ENCODE data around the gene SERF2.
"Not testable (repeated sequence)": the region's sequence is repeated elsewhere in the genome, so short reads cannot be mapped to it uniquely, and the experiment has no call there.

The SERF2 gene

DNA sequence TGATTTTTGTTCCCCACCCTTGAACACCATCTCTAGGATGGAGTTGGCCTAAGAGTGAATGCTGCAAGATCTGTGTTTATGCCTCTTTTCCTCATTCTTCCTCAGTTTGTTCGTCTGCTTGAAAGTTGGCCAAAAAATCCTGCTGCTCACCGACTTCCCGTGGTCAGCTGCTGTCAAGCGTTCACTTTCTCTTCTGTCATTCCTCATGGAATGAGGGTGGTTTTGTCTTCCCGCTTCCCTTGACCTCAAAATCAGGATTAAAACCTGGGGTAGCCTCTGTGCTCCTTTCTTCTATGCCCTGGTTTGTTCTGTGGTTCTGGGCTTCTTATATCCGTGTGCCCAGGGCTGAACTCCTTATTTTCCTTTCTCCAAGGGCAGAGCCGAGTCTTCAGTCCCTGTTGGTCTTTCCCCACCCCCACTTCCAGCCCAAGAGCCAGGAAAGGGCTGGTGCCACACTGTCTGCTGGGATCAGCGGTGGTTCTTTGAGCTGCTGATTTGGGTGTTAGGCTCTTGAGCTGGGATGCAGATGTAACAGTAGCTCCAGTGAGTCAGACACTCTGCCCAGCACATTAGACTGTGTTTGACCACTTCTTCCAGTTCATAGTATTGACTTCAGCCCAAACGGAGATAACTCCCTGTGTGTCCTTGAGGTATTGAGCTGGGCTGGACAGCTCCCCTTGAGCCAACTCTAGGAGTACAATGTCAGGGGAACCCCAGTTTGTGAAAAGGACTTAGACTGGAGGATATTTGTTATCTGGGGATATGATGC lies 2.3 kb downstream of the SERF2 start:
- peak; percentile 32 for DNase-seq

DNA sequence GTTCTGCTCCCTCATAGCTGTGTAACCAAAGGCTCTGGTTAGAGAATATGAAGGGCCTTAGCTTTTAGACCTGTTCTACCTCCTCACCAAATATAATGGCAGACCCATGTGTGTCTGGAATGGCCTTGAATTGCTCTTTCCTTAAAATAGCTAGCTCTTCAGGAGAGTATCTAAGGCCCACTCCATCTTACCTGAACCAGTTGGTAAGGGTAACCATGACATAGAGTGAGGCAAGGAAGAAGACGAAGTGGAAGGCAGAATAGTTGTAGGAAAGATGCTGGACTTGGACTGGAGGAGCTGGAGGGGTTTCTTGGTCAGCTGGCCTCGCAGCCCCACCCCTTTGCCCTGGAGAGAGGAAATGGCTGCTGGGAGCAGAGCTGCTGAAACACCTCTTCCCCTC lies 3.1 kb downstream of the SERF2 start:
- DNase-seq: no peak

DNA sequence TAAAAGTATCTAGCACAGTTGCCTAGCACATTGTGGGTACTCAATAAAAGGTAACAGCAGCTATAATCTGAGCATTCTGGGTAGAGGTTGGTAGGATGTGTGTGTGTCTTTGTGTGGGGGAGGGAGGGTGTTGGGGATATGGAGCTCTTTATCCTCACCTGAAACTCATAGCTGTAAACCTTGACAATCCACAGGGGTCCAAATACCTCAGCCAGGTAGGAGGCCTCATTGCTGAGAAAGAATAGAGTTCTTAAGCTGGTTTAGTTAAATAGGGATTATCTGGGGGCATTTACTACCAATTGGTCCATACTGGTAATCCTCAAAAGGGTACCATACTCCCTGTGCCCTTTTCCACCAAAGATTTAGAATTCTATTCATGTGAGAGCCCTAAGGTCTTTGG lies 3.9 kb downstream of the SERF2 start:
- DNase-seq: peak; percentile 52

DNA sequence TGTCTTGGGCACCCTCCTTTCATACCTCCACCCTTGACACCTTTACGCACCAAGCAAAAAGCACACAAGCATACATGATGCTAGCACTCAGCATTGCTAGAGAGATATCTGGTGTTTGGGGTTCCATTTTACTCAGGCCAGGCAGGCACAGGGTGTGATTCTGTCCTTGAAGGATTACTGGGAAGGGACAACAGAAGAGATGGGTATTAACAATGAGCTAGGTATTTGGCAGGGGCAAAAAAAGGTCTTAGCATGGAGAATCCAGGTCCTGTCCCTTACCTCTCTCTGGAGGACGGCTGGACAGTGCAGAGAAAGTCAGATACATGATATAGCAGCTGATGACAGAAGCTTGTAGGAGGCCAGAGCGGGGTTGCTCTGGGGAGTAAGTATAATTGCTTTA lies 4.4 kb downstream of the SERF2 start:
- no peak for DNase-seq

DNA sequence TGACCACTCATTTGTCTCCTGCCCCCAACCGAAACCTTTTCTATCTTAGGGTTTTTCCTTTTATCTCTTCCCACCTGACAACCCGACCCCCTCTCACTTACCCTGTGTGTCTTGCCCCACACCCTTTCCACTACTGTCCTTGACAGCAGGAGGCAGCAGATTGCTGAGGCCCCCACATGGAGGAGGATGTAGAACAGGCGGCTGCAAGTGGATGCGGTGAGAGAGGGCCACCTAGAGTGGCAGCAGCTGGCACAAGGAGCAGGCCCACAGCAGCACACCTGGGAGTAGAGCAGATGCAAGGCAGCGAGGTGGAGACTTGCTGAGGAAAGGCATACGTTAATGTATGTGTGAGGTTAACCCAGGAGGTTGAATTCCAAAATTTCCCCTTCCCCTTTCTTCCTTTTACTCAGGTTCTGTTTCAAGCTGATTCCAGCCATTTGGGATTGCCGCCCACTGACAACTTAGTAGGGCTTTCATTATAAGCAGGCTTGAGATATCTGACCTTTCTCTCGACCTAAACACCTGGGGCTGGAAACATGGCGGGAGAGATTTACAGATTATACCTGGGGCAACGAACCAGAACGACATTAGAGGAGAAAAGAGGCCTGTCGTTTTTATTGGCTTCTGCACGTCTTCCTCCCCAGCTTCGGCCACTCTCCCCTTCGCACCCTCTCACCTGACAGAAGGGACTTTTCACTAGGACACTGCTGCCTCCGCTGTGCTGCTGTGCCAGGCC lies 7.3 kb downstream of the SERF2 start:
- peak; percentile 88 for DNase-seq

DNA sequence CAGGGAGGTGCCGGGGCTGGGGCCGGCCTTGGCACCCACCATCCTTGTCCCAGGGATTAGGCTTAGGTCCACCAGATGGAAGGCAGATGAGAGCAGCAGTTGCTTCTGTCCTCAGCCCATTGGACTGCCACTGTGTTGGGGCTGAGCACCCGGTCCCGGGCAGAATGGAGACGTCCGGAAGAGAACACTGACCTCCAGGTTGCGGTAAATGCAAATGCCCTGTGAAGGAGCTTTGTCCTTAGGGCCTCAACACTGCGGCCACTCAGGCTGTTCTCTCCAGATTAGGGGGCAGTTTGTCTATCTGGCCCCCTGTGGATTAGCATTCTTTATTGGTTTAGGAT lies 7.8 kb downstream of the SERF2 start, which contains the start of gene SERINC4:
TSS of gene SERINC4 (minus strand) at position 276 of the 341 bp plus-strand sequence. CDS start at position 42, 234 bp downstream.
- DNase-seq: peak; percentile 97

DNA sequence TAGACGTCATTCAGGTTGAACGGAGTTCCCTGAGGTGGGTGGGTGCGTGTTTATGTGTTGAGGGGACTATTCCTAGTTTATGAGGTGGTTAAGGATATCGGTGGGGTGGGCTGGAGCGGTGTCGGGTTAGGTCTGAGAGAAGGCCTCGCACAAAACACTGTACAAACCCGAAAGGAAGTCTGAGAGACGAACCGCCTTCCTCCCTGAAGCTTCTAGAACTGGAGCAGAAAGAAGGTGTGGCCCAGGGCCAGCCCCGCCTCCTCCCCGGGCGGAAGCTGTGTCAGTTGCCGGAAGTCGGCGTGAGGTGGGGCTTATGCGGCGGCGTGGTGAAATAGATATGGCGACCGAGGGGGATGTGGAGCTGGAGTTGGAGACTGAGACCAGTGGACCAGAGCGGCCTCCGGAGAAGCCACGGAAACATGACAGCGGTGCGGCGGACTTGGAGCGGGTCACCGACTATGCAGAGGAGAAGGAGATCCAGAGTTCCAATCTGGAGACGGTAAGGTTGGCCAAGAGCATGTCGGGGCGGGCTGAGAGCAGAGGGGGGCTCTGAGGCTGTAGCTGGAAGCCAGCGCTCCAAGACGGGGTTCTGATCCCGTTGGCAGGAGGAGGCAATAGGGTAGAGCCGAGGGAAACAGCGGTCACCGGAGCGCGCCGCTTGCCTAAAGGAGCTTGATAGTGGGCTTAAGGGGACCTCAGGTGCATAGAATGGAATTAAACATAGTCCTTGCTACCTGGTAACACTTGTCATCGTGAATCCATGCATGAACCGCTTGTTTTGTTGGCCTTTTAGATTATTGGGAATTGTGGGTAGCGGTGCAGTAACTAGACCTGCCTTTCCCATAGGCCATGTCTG lies 8.4 kb downstream of the SERF2 start, which contains the start of gene HYPK:
TSS of gene HYPK (plus strand) at position 314 of the 856 bp plus-strand sequence. CDS start at position 338, 24 bp downstream.
- peak; percentile 97 for DNase-seq

DNA sequence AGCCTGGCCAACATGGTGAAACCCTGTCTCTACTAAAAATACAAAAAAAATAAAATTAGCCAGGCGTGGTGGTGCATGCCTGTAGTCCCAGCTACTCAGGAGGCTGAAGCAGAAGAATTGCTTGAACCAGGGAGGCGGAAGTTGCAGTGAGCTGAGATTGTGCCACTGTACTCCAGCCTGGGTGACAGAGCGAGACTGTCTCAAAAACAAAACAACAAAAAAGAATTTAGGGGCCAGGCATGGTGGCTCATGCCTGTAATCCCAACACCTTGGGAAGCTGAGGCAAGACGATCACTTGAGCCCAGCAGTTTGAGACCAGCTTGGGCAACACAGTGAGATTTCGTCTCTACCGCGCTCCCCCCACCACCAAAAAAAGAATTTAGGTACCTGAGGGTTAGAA lies 10.6 kb downstream of the SERF2 start:
- DNase-seq: not testable (repeated sequence)

DNA sequence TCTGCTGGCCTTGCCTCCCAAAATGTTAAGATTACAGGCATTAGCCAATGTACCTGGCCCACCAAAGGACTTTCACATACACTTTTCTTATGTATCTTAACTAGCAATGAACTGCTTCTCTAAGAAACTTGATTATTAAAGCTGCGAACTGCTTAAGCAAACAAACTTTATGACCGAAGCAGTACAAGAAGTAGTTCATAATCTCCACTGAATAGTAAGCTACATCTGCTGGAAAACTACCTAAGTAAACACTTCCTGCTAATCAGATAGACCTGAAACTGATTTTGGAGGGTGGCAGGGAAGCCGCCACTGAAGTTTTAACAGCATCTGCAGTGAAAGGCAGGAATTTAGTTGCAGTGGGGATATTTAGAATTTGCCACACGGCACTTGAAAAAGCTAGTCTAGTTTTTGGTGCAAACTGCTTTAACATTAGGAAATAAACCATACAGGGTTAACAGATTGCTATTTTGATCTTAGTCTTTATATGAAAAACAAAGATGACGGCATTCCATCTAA lies 16.4 kb downstream of the SERF2 start:
- no peak for DNase-seq

DNA sequence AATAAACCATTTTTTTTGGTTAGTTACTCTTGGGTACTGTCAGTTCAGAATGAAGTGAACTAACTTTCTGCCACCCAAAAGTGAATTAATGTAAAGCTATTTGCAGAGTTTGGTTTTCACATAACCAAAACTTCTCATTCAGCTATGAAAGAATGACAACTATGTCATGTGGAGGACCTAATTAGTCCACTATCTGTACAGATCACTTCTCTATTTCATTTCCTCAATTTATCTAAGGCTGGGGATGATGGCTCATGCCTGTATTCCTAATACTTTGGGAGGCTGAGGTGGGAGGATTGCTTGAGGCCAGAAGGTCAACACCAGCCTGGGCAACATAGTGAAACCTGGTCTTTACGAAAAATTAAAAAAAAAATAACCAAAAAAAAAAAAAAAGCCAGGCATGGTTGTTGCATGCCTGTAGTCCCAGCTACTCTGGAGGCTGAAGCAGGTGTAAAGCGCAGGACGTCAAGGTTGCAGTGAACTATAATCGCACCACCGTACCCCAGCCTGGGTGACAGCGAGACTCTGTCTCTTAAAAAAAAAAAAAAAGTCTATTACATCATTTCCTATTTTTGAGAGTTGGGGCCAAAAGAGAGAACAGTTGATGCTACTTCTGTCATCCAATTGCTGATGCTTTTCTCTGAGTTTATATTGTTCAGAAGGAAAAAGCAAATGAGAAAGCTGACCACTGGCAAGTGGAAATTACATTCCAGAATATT lies 17.0 kb downstream of the SERF2 start:
- no peak for DNase-seq

DNA sequence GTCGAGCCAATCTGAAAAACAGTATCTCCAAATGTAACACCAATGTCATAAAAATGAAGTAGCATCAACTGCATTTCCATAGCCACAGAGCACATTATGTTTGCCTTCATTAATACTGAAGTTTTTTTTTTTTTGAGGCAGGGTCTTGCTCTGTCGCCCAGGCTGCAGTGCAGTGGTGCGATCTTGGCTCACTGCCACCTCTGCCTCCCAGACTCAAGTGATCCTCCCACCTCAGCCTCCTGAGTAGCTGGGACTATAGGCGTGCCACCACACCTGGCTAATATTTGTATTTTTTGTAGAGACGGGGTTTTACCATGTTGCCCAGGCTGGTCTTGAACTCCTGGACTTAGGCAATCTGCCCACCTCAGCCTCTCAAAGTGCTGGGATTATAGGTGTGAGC lies 22.9 kb downstream of the SERF2 start:
- not testable (repeated sequence) for DNase-seq

DNA sequence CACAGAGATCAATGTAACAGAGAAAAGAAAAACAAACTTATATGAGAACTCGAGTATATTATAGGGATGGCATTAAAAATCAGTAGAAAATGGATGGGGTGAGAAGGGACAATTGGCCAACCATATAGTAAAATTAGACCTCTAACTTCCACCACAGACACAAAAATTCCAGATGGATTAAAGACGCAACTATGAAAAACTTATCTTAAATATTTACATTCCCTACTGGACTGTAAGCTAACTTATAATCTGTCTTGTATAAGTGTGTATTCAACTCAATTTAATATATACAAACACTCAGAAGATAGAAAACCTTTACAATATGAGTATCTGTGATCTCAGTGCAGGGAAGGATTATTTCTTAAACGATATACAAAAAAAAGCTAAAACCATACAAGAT lies 29.4 kb downstream of the SERF2 start:
- no peak for DNase-seq

DNA sequence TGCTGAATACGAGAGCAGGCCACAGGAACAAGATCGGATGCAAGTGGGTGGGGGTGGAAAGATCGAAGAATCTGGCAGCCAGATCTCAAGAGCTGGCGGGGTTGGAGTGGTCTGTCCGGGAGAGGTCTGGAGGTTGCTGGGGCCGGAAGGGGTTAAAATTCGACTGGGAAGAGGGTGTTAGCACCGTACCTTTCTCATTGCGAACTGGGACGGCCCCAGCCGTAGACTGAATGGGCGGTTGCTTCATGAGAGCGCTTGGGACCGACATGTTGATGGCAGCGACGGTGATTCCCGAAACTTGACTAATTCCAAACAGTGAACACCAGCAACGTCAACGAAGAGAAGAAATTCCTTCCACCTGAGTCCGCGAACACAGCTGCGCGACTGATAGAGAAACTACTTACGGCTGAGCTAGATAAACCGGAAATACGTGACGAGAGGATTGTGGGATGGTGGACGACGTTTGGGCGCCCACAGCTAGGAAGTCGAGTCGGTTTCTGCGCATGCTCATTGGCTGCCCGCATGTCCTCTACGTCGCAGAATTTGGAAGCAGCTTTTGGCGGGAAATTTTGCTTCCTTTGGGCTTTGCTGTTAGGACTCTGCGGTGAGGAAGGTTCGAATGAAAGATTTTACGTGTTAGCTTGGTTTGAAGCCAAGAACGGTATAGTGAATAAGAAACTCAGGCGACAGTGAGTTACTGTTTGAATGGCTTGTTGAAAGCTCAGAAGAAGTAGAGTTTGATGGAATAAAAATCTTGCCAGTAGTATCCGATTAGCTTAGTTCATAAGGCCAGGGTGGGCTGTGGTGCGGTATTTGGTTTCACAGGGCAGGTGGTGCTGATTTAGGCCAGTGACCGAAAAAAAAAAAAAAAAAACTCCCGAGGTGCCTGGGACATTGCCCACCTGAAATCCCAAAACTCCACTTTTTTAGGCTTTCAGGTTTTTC lies 32.5 kb downstream of the SERF2 start, which contains the start of gene MFAP1:
TSS of gene MFAP1 (minus strand) at position 389 of the 945 bp plus-strand sequence. CDS start at position 268, 121 bp downstream.
- peak; percentile 99 for DNase-seq

DNA sequence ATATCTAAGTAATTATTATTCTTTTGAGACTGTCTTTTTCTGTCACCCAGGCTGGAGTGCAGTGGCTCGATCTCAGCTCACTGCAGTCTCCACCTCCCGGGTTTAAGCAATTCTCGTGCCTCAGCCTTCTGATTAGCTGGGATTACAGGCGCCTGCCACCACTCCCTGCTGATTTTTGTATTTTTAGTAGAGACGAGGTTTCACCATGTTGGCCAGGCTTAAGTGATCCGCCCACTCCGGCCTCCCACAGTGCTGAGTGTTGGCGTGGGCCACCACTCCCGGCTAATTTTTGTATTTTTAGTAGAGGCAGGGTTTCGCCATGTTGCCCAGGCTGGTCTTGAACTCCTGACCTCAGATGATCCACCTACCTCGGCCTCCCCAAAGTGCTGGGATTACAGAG lies 33.2 kb downstream of the SERF2 start:
- not testable (repeated sequence) for DNase-seq

DNA sequence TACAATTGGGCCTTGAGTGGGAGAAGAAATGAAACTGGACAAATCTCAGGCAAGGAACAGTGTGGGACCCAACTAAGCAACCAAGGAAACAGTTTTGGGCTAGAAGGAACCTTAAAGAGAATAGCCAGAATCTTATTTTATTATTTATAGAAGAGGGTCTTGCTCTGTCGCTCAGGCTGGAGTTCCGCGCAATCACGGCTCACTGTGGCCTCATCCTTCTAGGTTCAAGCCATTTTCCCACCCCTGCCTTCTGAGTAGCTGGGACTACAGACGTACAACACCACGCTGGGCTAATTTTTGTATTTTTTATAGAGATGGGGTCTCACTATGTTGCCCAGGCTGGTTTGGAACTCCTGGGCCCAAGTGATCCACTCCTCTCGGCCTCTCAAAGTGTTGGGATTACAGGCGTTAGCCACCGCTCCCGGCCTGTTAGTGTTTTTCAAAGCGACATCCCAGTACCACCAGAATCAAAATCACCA lies 33.9 kb downstream of the SERF2 start:
- DNase-seq: no peak

DNA sequence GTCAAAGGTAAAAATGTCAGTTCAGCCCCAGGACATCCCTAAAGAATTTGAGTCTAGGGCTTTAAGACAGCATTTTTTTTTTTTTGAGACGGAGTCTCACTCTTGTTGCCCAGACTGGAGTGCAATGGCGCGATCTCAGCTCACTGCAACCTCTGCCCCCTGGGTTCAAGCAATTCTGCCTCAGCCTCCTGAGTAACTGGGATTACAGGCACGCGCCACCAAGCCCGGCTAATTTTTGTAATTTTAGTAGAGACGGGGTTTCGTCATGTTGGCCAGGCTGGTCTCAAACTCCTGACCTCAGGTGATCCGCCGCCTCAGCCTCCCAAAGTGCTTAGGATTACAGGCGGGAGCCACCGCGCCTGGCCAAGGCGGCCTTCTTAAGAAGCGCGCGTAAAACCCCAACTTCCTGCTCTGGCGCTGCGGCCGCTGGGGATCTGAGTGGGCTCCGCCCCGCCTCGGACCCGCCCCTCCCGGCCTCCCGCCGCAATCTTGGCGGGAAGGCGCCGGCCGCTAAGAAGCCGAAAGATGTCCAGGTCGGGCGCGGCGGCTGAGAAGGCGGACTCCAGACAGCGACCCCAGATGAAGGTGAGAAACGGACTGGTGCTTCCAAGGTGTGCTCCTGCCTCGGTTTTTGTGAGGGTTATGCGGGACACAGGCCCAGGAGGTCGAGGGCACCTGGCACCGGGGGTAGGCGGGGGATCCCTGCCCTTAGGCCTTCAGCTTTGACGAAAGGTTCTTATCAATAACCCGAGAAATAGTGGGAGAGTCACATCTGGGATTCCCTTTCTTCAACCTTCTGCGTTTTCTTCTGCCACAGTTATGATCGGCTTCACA lies 34.6 kb downstream of the SERF2 start, which contains the start of gene WDR76:
TSS of gene WDR76 (plus strand) at position 495 of the 834 bp plus-strand sequence. CDS start at position 526, 31 bp downstream.
- DNase-seq: peak; percentile 99

DNA sequence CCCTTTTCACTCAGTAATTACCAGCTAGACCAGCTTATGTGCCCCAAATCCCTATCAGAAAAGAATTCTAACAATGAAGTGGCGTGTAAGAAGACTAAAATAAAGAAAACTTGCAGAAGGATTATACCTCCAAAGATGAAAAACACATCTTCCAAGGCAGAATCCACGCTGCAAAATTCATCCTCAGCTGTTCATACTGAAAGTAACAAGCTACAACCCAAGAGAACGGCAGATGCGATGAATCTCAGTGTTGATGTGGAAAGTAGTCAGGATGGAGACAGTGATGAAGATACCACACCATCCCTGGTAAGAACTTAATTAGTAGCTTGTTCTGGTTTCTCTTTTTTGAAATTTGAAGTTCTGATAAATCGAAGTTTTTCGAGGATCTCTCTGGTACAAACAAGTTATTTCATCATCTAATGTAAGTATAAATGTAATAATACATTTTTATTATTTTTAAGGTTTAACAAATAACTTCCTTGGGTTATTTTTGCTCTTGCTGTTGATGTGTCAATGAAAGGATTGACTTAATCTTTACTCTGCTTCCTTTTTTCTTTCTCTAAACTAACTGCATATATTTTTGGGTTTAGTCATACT lies 36.0 kb downstream of the SERF2 start:
- peak; percentile 54 for DNase-seq

DNA sequence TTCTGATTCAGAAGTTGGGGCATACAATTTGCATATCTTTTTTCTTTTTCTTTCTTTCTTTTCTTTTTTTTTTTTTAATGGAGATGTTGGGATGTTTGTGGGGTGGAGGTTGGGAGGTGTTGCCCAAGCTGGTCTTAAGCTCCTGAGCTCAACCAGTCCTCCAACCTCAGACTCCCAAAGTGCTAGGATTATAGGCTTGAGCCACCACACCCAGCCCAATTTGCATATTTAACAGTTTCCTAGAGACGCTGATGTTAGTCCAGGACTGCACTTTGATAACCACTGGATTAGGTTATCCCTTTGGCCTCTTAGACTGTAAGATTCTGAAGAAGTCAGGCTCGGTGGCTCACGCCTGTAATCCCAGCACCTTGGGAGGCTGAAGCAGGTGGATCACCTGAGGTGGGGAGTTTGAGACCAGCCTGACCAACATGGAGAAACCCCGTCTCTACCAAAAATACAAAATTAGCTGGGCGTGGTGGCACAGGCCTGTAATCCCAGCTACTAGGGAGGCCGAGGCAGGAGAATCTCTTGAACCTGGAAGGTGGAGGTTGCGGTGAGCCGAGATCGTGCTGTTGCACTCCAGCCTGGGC lies 37.9 kb downstream of the SERF2 start:
- DNase-seq: peak; percentile 50
